SK-N-SH (cell line): ENCODE measurements around the gene HDHD2.

Source experiments
- CTCF ChIP-seq: fragments of 200-600 bp; sonication (generic); IDR thresholded peaks from 2 replicates; pipeline ENCODE4 v1.6.1; 2017; ENCODE audit warnings: antibody characterized with exemption, mild to moderate bottlenecking, moderate library complexity
- EP300 ChIP-seq, 2 experiments: IDR thresholded peaks; 2 replicates each; pipeline versions ENCODE4 v1.4.0 to v1.6.1; 2012; ENCODE audit warnings: borderline replicate concordance in 1 of 2, low read depth in 1 of 2, low read length in 1 of 2
- EZH2phosphoT487 ChIP-seq: fragments of 200-600 bp; sonication (generic); IDR thresholded peaks from 2 replicates; pipeline ENCODE4 v1.6.1; 2017; ENCODE audit warnings: low read depth, mixed run types, mild to moderate bottlenecking, antibody characterized with exemption, moderate library complexity, borderline replicate concordance
- FOSL2 ChIP-seq: IDR thresholded peaks from 2 replicates; pipeline ENCODE4 v1.4.0; 2012; ENCODE audit warnings: low read depth, mild to moderate bottlenecking, moderate library complexity, borderline replicate concordance
- GABPA ChIP-seq: IDR thresholded peaks from 2 replicates; pipeline ENCODE4 v1.4.0; 2012; ENCODE audit warnings: low read depth, mild to moderate bottlenecking
- GATA2 ChIP-seq: sonication (generic); formaldehyde crosslinking; IDR thresholded peaks from 2 replicates; pipeline ENCODE4 v1.5.0; 2020; ENCODE audit warnings: mild to moderate bottlenecking, missing genetic modification reagents
- JUND ChIP-seq: IDR thresholded peaks from 2 replicates; pipeline ENCODE4 v1.4.0; 2012
- NFIC ChIP-seq: IDR thresholded peaks from 2 replicates; pipeline ENCODE4 v1.4.0; 2012; ENCODE audit warnings: borderline replicate concordance
- POLR2AphosphoS5 ChIP-seq: IDR thresholded peaks from 2 replicates; pipeline ENCODE4 v1.6.1; 2012; ENCODE audit warnings: low read depth, low read length
- RAD21 ChIP-seq: IDR thresholded peaks from 2 replicates; pipeline ENCODE4 v1.6.1; 2012; ENCODE audit warnings: mild to moderate bottlenecking, low read length
- RFX5 ChIP-seq: IDR thresholded peaks from 2 replicates; pipeline ENCODE4 v1.6.1; 2012; ENCODE audit warnings: mild to moderate bottlenecking, improper control_type of control experiment, low read length
- SIN3A ChIP-seq: IDR thresholded peaks from 2 replicates; pipeline ENCODE4 v1.6.1; 2012; ENCODE audit warnings: low read depth, mild to moderate bottlenecking, low read length, moderate library complexity, borderline replicate concordance
- TEAD4 ChIP-seq: IDR thresholded peaks from 2 replicates; pipeline ENCODE4 v1.4.0; 2012; ENCODE audit warnings: mild to moderate bottlenecking, borderline replicate concordance; ENCODE audit not compliant: insufficient read depth
- TF ChIP-seq, protein P1 (sequence below): IDR thresholded peaks from 2 replicates; pipeline ENCODE4 v1.4.0; 2012; ENCODE audit warnings: low read depth, borderline replicate concordance

- TF ChIP-seq EZH2phosphoT487, result no peak
- TF ChIP-seq CTCF, result no peak
- TF ChIP-seq SIN3A, result no peak
- no peak for TF ChIP-seq POLR2AphosphoS5
- no peak for TF ChIP-seq JUND
- TF ChIP-seq RAD21, result no peak
- no peak for TF ChIP-seq TEAD4
- TF ChIP-seq EP300 (IDR thresholded peaks at IDR 0.05; ENCODE audit: borderline replicate concordance in 1 of 2, low read depth in 1 of 2, low read length in 1 of 2), result no peak
- TF ChIP-seq, protein P1, sequence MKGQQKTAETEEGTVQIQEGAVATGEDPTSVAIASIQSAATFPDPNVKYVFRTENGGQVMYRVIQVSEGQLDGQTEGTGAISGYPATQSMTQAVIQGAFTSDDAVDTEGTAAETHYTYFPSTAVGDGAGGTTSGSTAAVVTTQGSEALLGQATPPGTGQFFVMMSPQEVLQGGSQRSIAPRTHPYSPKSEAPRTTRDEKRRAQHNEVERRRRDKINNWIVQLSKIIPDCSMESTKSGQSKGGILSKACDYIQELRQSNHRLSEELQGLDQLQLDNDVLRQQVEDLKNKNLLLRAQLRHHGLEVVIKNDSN, result no peak
- TF ChIP-seq NFIC, result no peak
- no peak for TF ChIP-seq RFX5
- no peak for TF ChIP-seq FOSL2
- TF ChIP-seq GABPA, result no peak
- no peak for TF ChIP-seq GATA2 (CRISPR knock-in tag)
Measured at GRCh38 chr18:47141289-47141688, 9.0 kb downstream of the HDHD2 start.
